ENCODE data around the gene UBE2D2. TPM values are rescaled to one million over a fixed set of nuclear protein-coding genes. Genes with fewer than 3 reads are reported as not detected.

The UBE2D2 gene
- total RNA-seq, 2 experiments from 2014 or later, result 145 to 239 TPM

Small RNA genes lying within 50 kb of the gene (small RNA-seq; reads per million reads assigned to genes)
- not detected for gene RF00019

Other genes starting within 250 kb of the UBE2D2 start
- 64.3 and 73.6 TPM in 2 replicates for gene PAIP2, start 219.5 kb upstream of the UBE2D2 start, total RNA-seq (2014; rRNA removed; shearing (Covaris generic))
- 97.8 and 113 TPM in 2 replicates for gene PAIP2, start 219.5 kb upstream of the UBE2D2 start, total RNA-seq (2022)
- gene SLC23A1, start 178.0 kb upstream of the UBE2D2 start, total RNA-seq (2014; rRNA removed; shearing (Covaris generic)), result 14.6 and 20.3 TPM in 2 replicates
- 63.1 and 67.9 TPM in 2 replicates for gene SLC23A1, start 178.0 kb upstream of the UBE2D2 start, total RNA-seq (2022)
- gene MZB1, start 171.4 kb upstream of the UBE2D2 start, total RNA-seq (2014; rRNA removed; shearing (Covaris generic)), result 1,014 and 1,052 TPM in 2 replicates
- gene MZB1, start 171.4 kb upstream of the UBE2D2 start, total RNA-seq (2022), result 727 and 819 TPM in 2 replicates
- gene PROB1, start 166.2 kb upstream of the UBE2D2 start, total RNA-seq (2014; rRNA removed; shearing (Covaris generic)), result 4.4 and 4.6 TPM in 2 replicates
- 4.6 and 5.9 TPM in 2 replicates for gene PROB1, start 166.2 kb upstream of the UBE2D2 start, total RNA-seq (2022)
- gene SPATA24, start 157.2 kb upstream of the UBE2D2 start, total RNA-seq (2014; rRNA removed; shearing (Covaris generic)), result 12.0 and 12.4 TPM in 2 replicates
- 9.4 and 10.8 TPM in 2 replicates for gene SPATA24, start 157.2 kb upstream of the UBE2D2 start, total RNA-seq (2022)
- 1.2 and 2.5 TPM in 2 replicates for gene DNAJC18, start 121.8 kb upstream of the UBE2D2 start, total RNA-seq (2014; rRNA removed; shearing (Covaris generic))
- 7.1 and 12.6 TPM in 2 replicates for gene DNAJC18, start 121.8 kb upstream of the UBE2D2 start, total RNA-seq (2022)
- not detected in 2 replicates for gene ECSCR, start 98.6 kb upstream of the UBE2D2 start, total RNA-seq (2014; rRNA removed; shearing (Covaris generic))
- not detected in 2 replicates for gene ECSCR, start 98.6 kb upstream of the UBE2D2 start, total RNA-seq (2022)
- not detected in 2 replicates for gene SMIM33, start 90.3 kb upstream of the UBE2D2 start, total RNA-seq (2014; rRNA removed; shearing (Covaris generic))
- gene SMIM33, start 90.3 kb upstream of the UBE2D2 start, total RNA-seq (2022), result not detected in 2 replicates
- gene STING1, start 78.6 kb upstream of the UBE2D2 start, total RNA-seq (2014; rRNA removed; shearing (Covaris generic)), result not detected in 2 replicates
- 0.44 TPM in 1 of 2 replicates, not detected in the other for gene STING1, start 78.6 kb upstream of the UBE2D2 start, total RNA-seq (2022)
- 108 and 113 TPM in 2 replicates for gene CXXC5, start 87.0 kb downstream of the UBE2D2 start, total RNA-seq (2014; rRNA removed; shearing (Covaris generic))
- 26.7 and 30.4 TPM in 2 replicates for gene CXXC5, start 87.0 kb downstream of the UBE2D2 start, total RNA-seq (2022)
- gene PSD2, start 234.5 kb downstream of the UBE2D2 start, total RNA-seq (2014; rRNA removed; shearing (Covaris generic)), result 0.08 and 0.13 TPM in 2 replicates
- gene PSD2, start 234.5 kb downstream of the UBE2D2 start, total RNA-seq (2022), result 0.11 and 0.15 TPM in 2 replicates